CD4-positive, alpha-beta T cell treated with Interleukin-4 for 4 hours (primary cell): ENCODE measurements around the gene UBR2.
A peak's percentile ranks its signal among the peaks of the same experiment; 100 is the strongest.

Experiments
- DNase-seq: peaks from one replicate; pipeline ENCODE4 v3.0.0-alpha.2; 2020

Gene UBR2

DNA sequence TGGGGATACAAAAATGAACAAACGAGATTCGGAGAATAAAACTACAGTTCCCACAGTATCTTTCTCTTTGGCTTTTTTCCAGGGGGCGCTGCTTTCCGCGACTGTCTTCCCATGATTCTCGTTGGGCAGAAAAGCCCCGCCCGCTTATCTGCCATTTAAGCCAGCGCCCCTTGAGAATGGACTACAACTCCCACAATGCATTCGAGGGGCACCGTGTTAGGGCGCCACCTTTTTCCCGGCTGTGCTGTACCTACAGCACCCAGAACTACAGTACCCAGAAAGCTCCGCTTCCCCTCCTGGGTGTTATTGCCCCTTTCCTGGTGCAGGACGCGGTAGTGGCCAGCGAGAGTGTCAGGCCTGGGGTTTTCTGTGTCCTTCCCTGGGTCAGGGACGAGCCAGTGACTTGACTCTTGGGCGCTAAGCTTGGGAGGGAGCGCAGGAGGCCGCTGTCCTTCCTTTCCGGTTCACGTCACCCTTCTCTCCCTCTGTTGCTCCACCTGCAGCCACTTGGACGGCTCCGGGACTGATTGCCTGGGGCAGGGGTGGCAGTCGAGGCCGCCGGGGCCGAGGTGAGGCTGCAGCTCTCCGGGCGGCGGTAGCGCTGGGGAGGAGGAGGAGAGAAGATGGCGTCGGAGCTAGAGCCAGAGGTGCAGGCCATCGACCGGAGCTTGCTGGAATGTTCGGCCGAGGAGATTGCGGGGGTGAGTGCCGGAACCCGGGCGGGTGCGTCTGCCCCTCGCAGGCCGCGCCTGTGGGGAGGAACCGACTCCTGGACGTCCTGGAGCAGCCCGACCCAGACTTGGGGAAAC is at the start of gene UBR2:
Gene UBR2, plus strand, starts transcription at position 333 of the 809 bp plus-strand sequence. Its CDS starts 291 bp downstream, at position 624.
- DNase-seq = peak; percentile 98

- no peak for DNase-seq
Observed at GRCh38 chr6:42514745-42515144, 49.1 kb upstream of the UBR2 start.

- no peak for DNase-seq
Observed at GRCh38 chr6:42519779-42520178, 44.0 kb upstream of the UBR2 start.

DNA sequence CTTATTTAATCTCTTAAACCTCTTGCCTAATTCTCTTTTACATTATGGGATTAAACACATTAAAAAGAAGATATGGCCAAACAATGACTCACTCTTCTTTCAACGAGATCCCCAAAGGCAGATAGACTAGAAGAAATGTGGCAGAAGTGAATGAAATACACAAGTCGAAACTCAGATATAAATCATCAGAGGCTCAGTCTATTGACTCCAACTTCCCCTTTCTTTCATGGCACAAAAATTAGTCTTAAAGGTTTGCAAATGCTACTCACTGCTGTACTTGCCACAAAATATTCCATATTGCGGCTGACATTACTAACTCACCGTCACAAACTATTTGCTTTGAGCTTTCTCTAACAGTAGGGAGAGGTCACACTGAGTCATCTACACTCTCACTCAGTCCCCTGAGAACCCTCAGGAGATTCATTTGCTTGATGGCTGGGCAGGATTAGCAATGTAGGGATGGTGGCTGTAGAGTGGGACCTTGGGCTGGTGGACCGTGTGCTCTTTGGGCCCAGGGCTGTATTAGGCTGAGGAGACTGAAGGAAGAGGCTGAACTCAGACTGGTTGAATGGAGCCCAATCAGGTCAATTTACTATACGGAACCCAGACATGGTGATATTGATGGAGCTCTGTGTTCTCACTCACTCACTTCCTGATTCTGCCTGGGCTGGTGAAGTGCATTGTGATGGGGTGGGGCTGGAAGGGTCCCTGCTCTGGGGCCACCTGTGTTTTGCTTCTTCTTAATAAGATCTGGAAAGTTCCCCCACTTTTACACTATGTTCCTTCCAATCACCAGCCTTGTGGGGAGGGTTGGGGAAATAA is 42.8 kb upstream of the UBR2 start:
- no peak for DNase-seq

- no peak for DNase-seq
Observed at GRCh38 chr6:42522036-42522435, 41.8 kb upstream of the UBR2 start.

GRCh38 chr6:42522942-42523814 is 40.7 kb upstream of the UBR2 start:
- no peak for DNase-seq

DNA sequence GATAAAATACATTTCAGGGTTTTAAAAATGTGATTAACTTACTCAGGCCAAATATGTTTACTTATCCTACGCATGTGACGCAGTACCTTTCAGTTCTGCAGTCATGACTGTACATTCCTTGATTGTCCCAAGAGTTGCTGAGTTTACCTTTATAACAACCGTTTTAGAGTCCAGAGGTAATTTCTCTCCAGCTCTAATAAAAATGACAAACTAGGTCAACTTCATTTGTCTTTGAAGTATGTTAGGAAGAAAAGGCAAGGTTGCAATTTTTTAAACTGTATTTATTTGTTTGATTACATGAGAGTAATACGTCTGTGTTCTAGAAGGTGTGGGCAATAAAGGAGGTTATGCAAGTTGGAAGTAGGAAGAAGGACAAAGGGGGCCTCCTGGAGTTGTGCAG is 38.6 kb upstream of the UBR2 start:
- DNase-seq = no peak

GRCh38 chr6:42526616-42527015 is 37.2 kb upstream of the UBR2 start:
- no peak for DNase-seq

DNA sequence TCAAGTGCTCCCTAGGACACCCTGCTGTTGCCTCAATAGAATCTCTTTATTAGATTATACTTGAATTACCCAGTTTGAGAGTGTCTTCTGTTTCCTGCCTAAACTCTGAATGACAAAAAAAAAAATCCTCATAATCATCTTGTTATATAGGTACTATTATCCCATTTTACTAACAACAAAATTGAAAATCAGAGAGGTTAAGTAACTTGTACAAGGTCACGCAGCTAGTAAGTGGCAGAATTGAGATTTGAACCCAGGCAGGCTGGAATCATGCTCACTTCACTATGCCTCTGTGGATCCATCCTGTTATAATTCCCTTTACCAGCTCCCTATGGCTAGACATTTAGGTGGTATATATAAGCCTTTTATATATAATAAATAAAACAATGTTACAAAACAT is 36.6 kb upstream of the UBR2 start:
- no peak for DNase-seq

DNA sequence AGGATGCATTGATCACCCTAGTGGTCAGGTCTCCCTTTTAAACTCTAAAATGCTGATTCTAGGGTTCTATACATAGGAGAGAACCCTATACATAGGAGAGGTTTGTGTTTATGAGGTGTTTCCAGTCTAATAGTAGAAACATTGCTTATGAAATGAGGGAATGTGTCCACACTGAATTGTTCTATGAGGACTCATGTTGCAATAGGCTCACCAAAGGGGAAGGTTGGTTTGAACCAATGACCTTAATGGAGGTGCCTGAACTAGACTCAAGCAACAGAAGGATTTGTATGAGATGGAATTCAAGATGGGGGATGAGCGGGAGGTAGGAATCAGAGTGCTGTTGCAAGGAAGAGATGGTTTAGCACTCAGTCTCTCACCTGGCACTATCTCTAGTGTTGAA is 33.5 kb upstream of the UBR2 start:
- no peak for DNase-seq

GRCh38 chr6:42530751-42531150 is 33.1 kb upstream of the UBR2 start:
- no peak for DNase-seq

- peak; percentile 60 for DNase-seq
Observed at GRCh38 chr6:42532038-42532669, 31.7 kb upstream of the UBR2 start.

DNA sequence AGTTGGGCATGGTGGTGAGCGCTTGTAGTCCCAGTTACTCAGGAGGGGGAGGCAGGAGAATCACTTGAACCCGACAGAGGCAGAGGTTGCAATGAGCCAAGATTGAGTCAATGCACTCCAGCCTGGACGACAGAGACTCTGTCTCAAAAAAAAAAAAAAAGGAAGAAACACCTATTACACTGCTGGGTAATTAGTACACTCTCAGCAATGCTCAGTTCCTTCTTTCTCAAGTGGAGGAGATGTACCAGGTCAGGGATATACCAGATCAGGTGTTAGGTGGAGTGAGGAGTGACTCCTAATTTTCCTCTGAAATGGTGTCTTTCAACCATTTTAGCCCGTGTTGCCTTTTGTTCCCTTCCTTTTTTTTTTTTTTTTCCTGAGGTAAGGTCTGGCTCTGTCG is 30.0 kb upstream of the UBR2 start:
- no peak for DNase-seq

DNA sequence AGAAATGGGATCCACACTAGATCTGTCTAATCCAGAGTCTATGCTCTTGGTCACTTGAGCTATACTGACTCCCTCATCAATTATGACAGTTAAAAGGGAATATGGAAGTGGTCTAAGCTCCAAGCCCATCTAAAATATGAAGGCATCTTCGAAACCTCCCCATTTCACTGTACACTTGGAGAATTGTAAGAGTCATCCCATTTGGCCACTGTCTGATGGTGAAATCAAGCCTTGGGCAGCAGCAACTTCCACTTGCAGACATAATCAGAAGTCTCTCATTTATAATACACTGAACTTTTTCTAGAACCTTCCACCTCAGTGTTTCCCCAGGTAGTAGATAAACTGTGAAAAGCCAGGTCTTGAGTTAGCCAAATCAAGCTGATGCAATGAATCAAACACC is 26.3 kb upstream of the UBR2 start:
- DNase-seq = no peak

DNA sequence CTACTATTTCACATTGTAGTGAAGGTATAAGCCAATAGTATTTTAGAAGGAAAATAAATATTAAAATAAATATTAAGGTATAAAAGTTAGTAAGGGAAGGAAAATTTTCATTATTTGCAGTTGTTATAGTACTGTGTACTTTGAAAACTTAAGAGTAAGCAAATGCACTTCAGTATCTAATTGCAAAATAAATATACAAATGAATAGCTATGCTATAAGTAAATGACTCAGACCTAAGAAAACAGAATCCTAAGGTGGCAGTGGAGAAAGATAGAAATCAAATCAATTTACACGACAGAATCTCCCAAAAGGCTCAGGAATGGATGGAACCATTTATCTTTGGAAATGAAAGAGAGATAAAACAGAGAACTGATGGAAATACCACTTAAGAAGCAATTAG is 24.7 kb upstream of the UBR2 start:
- DNase-seq = no peak

DNA sequence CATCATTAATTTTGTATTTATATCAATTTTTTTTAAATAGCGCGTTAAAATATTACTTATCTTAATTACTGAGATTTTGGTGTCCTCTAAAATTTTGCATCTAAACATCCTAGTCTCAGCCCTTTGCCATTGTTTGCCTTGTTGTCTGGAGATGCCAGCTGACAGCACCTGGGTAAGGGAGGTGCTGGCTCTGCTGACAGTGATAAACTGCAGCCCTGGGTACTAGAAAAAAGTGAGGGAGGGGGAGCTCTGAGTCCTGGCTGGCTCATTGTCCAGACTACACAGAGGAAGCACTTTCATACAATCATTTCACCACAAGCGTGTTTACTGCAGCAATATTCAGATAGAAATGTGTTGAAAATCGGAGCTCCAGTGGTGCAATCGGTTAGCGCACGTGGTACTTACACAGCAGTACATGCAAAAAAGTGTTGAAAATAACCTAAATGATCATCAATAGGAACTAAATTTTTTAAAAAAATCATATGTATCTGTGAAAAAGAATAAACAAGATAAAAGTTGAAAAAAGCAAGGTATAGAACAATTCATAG is 18.5 kb upstream of the UBR2 start:
- no peak for DNase-seq

DNA sequence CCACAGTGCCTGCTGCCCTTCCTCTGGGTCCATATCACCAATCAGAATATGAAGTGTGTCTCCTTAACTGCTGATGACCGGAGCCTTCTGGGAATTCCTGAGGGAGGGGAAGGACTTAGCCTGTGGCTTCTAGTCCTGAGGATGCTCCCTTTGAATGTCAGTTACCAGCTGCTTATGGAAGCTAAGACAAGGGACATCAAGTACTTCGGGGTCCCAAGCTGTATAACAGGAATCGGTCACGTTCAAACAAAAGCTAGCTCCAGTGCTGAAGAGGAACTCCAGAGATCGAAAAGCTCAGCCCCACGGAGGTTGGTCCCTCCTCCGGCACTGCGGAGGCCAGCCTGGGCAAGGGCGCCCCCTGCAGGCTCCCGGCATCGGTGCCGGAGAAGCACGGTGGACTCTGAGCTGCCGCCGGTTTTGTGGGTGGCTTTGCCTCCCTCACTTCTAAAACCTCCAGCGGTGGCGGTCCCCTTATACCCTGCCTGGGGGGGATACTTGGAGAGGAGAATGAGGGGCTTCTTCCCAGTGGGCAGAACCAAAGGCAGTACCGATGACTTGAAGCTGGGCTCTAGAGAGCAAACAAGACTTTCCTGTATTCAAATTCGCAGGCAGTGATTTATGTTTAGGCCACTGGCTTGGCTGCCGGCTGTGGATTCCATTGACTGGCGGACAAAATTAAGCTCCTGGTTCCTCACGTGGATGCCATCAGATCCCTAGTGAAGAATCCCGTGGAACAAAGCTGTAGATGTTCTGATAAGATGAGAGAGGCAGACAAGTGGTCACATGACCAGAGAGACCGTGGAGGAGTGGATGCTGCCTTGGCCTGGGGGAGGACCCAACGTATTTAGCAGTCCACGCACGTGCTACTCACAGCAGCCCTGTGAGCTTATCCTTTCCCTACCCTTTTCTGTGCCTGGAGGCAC is 16.2 kb upstream of the UBR2 start:
- DNase-seq = peak; percentile 80

- DNase-seq = no peak
Observed at GRCh38 chr6:42550277-42550676, 13.6 kb upstream of the UBR2 start.

- DNase-seq = no peak
Observed at GRCh38 chr6:42551217-42551616, 12.6 kb upstream of the UBR2 start.

DNA sequence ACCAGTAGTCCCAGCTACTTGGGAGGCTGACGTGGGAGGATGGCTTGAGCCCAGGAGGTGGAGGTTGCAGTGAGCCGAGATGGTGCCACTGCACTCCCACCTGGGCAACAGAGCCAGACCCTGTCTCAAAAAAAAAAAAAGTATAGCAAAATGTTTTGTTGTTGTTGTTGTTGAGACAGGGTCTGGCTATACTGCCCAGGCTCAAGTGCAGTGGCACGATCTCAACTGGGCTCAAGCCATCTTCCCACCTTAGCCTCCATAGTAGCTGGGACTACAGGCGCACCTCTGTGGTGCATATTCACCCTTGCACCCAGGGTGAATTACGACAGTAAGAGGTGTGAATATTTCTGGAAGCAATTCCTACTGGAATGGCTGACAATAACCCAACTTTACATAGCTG is 11.4 kb upstream of the UBR2 start:
- DNase-seq = no peak
